HG03060 (cell line): ENCODE data around the gene SSH2.

Source experiments
- ATAC-seq: cut with Tn5 transposase; IDR thresholded peaks from one replicate; pipeline ENCODE4 v1.9.1; 2021; ENCODE audit warnings: low read depth, moderate number of reproducible peaks; ENCODE audit not compliant: unreplicated experiment

SSH2 gene

DNA sequence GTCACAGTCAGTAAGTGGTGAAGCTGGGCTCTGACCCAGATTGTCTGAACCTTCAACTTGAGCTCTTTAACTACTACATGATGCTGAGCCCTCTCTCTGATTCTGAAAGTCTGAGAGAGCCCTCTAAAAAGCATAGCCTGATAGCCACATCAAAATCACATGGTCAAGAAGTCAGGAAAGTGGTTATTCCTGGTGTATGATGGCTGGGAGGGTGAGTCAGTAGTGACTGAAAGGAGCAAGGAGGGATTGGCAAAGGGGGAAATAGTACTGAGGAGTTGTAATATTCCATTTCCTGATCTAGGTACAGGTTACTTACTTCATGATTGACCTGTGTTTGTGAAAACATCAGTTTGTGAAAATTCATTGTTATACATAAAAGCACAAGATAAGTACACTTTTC, 89.1 kb downstream of the SSH2 start:
- ATAC-seq, result no peak

DNA sequence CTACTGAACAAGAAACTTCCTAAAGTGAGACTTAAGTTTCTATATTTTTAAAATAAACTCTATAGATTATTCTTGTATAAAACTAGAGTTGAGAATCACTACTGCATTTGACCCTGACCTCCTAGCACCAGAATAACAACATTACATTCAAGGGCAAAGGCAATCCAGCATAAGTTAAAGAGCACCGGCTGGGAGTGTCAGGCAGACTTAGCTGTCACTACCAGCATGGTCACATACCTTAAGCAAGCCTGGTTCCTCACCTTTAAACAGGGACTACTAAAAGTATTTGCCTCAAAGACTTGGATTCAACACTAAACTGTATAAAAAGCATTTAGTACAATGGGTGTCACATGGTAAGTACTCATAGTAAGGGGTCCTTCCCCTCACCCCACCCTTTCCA, 90.4 kb downstream of the SSH2 start:
- no peak for ATAC-seq

DNA sequence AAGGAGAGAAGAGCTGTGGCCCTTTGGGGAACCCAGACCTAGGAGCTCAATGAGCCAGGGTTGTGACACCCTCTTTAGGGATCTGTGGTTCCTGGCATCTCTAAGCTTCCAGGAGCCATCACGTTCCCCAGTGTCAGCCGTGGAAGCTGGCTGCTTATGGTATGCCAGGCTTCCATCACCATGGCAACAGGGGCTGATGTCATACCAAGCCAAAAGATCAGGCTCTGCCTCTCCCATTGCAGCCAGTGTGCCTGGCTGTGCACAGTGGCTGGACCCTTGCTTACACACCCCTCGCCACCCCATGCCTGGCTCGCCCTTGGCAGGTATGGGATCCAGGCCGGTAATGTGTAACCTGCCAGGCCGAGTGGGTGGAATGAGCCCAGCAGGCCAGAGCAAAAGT, 91.1 kb downstream of the SSH2 start:
- ATAC-seq, result no peak

DNA sequence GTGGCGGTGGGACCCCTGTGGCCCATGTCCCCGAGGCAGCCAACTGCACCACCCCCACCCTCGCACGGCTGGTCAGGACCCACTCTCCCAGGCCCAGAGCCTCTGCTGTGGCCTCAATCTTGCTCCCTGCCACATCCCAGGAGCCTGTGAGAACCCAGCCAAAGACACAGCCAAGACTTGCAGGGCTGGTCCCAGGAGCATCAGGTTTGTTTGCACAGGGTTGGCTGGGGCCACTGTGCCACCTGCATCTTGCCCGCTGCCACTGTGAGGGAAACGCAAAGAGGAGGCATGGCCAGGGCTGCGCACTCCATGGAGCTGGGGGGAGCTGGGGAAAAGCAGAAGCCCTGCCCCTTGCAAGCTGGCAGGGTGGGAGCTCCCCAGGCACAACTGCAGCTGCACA, 92.5 kb downstream of the SSH2 start:
- no peak for ATAC-seq

DNA sequence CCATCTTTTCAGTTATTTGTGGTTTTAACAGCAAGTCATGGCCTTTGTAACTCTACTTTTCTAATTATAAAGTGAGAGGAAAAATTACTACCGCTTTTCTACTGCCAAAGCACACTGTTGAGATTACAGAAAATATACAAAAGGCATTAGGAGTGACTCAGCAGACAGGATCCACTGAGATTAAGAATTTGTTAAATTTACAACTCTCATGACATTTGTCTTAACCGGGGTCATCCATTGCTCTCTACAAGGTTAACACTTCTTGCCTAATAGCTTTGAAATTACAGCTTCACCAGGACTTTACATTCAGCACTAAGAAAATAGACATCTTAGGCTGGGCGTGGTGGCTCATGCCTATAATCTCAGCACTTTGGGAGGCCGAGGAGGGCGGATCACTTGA, 93.4 kb downstream of the SSH2 start:
- ATAC-seq, result no peak

DNA sequence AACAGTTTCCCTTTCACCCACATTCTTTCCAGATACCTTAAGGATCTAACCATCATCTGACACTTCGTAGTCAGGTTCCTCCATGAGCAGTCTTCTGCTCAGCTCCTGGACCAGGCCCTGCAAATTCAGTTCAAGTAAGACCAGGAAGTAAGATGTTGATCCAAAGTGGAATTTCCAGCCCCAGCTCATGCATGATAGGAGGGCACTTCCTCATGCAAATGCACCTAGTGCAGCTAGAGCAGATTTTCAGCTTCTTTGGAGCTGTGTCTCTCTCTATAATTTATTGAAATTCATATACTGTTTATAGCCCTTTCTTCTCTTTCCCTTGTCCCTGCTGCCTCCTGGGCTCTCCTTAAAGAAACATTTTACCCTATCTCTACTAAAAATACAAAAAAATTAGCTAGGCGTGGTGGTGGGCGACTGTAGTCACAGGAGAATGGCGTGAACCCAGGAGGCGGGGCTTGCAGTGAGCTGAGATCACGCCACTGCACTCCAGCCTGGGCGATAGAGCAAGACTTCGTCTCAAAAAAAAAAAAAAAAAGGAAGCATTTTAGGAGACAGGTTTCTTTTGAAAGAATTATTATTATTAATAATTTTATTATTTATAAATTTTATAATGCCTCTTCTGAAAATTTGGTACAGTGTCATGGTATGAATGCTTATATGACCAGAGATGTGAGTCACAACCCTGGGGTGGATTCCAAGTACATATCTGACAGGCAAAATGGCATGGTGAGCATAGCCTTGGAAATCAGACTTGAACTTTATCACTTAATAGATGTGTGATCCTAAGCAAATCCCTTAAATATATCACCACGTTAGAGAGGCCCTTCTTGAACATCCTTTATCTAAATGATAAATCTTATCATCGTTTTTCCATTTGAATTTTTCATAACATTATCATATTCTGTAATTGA, 94.3 kb downstream of the SSH2 start:
- ATAC-seq, result no peak

DNA sequence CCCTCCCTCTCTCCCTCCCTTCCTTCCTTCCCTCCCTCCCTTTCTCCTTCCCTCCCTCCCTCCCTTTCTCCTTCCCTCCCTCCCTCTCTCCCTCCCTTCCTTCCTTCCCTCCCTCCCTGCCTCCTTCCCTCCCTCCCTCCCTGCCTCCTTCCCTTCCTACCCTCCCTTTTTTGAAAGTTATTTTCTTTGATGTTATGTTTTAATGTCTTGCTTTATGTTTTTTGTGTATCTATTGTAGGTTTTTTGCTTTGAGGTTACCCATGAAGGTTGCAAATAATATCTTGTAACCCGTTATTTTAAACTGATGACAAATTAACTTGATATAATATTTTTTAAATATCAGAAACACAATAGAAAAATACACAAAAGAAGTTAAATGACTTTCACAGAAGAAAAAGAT, 96.2 kb downstream of the SSH2 start:
- no peak for ATAC-seq

DNA sequence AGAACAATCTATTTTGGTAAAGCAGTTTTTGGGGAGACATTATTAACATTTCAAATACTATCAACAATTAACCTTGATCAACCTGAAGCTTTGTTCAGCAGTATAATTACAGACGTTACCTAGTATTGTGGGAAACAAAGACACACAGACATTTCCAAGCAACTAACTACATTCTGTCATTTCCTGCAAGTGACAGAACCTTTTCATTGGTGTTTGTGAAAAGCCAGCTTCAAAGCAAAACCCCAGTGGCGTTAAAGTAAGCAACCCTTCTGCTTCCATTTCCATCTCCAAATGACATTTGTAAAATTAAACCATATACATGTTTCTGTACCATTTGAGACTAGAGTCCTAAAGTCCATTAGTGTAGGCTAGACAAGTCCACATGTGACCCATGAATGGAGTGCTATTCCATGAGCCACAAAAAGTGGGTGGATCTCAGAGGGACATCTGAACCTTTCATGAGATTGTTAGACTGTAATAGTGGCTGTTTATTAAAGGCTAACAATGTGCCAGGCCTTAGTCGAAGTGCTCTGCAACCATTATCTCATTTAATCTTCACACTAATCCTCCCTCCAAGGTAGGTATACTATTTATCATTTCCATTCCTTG, 101.2 kb downstream of the SSH2 start:
- no peak for ATAC-seq

DNA sequence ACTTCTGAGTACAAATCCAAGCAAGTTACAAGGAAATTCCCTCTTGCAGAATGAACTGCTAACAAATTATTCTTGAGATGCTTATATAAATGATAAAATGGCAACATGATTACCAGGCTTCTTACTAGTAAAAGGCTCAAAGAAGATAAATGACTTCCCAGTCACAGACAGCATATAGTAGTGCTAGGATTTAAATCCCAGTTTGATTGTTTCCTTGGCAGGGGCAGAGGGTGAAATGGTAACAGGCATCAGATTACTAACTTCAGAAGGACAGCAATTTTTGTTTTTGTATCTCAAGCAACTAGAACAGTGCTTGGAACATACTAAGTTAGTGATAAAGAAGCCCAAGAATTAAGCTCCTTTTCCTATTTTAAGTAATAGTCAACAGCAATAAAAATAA, 102.8 kb downstream of the SSH2 start:
- ATAC-seq, result no peak

DNA sequence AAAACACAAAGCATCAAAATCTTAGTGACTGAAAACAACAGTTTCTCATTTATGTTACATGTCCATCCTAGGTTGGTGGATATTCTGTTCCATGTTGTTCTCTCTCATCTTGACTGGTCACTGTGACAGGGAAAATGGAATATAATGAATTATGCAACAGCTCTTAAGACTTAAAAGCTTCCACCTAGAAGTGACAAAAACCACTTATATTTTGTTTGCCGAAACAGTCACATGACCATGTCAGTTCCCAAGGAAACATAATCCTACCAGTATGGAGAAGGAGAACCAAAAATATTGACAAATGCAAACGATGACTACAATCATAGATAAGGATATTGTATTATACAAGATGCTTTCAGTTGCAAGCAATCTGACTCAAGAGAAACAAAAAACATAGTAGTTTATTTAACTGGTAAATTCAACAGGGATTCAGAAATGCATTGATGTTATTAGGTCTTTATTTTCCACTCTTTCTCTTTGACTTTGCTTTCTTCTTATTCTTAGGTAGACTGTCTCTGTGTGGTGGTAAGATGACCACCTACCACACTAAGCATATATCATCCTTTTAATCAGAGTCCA, 103.8 kb downstream of the SSH2 start:
- ATAC-seq, result no peak

DNA sequence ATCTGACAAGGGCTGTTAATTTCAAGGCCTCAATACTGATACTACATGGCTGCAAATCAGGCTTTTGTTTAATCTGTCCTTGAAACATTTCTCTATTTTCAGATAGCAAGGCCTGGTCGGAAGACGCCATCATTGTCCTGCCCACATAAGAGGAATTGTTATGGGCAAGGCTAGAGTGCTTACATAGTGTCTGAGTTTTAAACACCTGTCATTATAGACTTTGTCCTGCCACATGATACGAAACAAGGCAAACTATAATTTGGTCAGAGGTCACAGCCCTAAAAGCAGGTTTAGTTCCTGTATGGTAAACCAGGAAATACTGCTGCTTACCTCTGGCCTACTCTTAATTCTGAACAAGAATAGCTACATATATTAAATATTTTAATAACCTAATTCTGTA, 104.4 kb downstream of the SSH2 start:
- ATAC-seq, result no peak

DNA sequence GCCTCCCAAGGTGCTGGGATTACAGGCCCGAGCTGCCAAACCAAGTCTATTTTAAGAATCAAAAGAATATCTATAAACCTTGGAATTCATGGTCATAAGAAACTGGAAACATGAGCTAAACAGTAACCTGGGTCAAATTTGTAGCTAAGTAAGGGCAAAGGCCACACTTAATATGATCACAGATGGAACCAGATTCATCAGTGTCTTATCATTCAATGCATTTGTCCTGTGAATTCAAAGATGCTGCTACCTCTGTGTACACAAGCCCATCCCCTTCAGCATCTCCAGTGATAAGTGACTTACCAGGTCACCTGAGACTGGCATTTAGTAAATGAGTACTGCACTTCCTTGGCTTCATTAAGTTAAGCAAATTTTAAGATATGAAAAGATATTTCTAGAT, 108.1 kb downstream of the SSH2 start:
- no peak for ATAC-seq

DNA sequence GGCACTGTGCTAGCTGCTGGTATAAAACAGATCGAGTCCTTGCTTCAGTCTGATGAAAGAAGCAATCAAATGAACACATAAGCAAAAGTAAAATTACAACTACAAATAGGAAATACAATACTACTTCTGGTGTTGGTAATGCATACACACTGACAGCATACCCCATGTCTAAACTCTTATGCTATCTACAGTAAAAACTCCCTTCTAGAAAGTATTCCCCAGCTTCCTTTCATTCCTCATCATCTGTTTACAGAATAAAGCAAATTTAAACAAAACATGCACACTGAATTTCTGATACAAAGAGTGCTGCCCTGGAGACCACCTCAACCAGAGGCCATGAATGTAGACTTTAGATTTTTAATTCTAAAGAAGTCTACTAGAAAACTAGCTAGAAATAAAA, 109.6 kb downstream of the SSH2 start:
- ATAC-seq, result no peak

DNA sequence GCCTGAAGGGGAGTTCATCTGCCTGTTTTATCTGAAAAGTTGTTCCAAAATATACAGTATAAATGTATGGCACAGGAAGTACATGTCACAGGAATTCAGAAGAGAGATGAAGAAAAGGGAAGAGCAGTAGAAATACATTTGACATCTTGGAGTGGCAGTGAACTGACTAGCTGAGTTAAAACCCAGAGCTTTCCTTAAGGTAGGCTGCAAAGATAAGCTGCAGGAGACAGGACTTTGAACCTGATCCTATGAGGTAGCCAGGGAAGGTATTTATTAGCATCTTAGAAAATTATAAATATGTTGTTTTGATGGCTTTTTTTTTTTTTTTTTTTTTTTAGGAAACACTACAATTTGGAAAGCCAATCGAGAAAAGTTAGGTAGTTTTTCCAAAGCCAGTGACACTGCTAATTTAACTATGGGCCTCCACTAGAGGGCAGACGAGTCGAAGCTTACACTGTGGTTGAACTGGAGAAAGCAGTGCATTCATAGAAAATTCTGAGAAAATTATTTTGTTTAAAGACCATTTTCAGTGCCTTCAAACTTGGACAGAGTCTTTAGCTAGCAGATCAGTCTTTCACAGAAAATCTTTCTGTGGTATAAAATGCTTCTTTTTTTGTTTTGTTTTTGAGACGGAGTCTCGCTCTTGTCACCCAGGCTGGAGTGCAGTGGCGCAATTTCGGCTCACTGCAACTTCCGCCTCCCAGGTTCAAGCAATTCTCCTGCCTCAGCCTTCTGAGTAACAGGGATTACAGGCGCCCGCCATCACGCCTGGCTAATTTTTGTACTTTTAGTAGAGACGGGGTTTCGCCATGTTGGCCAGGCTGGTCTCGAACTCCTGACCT, 122.3 kb downstream of the SSH2 start:
- no peak for ATAC-seq

DNA sequence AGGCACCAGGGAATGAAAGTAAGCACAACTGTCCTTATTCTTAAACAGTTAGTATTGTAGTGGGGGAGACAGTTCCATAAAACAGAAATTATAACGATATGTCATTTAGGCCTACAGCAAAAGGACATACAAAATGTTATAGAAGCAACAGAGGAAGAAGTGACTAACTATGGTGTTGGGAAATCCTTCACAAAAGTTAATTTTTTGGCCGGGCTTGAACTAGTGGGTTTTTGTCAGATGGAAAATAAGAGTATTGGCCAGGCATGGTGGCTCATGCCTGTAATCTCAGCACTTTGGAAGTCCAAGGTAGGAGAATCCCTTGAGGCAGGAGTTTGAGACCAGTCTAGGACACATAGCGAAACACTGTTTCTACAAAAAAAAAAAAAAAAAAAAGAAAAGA, 127.8 kb downstream of the SSH2 start:
- ATAC-seq, result no peak

DNA sequence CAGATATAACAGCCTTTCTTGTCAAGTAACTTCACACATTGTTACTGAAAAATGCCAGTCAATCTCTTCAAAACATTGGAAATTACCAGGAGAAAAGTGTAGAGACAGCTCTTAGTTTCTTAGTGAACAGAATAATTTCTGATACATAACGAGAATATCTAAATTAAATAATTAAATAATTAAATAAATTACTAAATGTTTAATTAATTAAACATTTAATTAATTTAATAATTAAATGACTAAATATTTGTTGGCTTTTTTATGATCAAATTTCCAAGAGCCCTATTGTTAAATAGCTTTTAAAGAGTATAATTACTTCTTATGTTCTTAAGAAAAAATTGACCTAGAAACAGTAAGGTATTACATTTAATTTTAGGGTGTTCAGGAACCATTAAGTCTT, 129.6 kb downstream of the SSH2 start:
- ATAC-seq, result no peak

DNA sequence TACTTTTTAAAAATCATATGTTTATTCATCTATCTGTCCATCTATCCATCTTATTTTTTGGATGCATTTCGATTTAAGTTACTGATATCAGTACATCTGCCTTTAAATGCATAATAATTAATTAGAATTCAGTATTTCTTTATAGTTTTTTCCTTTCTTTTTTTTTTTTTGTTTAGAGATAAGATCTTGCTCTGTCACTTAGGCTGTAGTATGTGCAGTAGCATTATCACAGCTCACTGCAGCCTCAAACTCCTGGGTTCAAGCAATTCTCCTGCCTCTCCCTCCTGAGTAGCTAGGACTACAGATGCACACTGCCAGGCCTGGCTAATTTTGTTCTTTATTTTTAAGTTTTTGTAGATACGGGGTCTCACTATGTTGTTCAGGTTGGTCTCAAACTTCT, 133.4 kb downstream of the SSH2 start:
- no peak for ATAC-seq

DNA sequence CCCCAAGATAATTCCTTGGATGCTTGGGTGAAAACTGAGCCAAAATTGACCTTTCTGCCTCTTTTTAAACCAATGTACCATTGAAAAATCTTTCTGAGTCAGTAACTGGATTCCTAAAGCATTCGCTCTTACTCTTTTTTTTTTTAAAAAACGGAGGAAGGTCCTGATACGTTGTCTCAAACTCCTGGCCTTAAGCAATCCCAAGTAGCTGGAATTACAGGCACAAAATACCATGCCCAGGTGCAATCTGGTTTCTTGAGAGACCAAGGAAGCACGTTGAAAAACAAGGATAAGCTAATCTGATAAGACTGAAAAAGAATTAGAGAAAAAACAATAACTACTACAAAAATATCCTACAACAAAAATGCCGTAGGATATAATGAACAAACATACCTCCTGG, 136.5 kb downstream of the SSH2 start:
- ATAC-seq, result no peak

DNA sequence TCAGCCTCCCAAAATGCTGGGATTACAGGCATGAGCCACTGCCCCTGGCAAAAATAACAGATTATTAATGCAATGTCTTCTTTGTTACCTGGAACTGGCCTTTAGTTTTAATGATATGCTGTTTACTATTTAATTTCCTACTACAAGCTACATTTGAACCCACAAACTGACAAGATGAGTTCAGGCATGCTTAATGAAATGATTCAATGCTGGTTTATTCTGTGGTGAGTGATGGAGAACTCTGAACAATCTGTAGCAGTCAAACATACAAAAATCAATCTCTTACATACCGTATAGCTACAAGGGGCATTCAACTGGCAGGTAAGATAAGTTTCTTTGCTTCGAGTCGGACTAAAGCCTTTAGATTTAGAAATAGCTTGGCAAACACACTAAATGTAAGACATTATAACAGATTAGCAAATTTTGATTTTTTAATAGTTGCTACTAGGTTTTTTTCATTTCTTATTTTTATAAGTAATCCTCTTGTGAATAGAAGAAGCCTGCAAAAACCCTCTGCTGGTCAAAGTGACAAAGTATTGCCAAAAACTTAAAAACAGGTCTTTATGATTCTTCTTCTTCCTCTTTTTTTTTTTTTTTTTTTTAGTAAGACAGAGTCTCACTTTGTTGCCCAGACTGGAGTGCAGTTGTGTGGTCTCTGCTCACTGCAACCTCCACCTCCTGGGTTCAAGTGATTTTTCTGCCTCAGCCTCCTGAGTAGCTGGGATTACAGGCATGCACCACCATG, 138.5 kb downstream of the SSH2 start:
- no peak for ATAC-seq
